ENCODE measurements around the gene CD80. TPM values are rescaled to one million over a fixed set of nuclear protein-coding genes. Genes with fewer than 3 reads are reported as not detected.
"Not testable (repeated sequence)": the region's sequence is repeated elsewhere in the genome, so short reads cannot be mapped to it uniquely, and the experiment has no call there.

CD80 gene
- total RNA-seq, 2 experiments from 2014 or later, result 27.1 to 29.5 TPM

GRCh38 chr3:119579366-119580066 is 20.1 kb upstream of the CD80 start, which contains the start of gene ADPRH:
Gene ADPRH (plus strand): TSS chr3:119579492. CDS start chr3:119582170, 2,678 bp downstream.
- Mint-ChIP-seq H3K36me3 (ENCODE audit: low read depth) (peaks cover 4% of the 10 kb centered on the region), H3K9me3 (no peaks in the 10 kb centered on the region), H3K27ac (peak within 1 kb of the TSS; percentile 83), H3K4me1 (peaks cover 36% of the 10 kb centered on the region), H3K27me3 (no peaks in the 10 kb centered on the region), H3K4me3 (peak within 1 kb of the TSS; percentile 87)
- POLR2A ChIA-PET, result interaction anchor here (1.3 to 3.9 kb wide), 9 partner anchors 8 to 116 kb away, joined by 3 to 31 read pairs (median 3); partner anchors contain the start of genes CD80, COX17, POGLUT1 and TMEM39A
- DNase-seq, result peak; percentile 68
- CTCF ChIA-PET, result interaction anchor here (0.9 to 4.8 kb wide), 3 partner anchors 20 to 22 kb away, joined by 3 to 21 read pairs (median 4); partner anchors contain the start of gene CD80

GRCh38 chr3:119575507-119575906 is 16.1 kb upstream of the CD80 start:
- CTCF ChIA-PET, result interaction anchor here (1.0 kb wide), 1 partner anchor 302 kb away, joined by 3 read pairs; no protein-coding TSS in a partner anchor
- Mint-ChIP-seq H3K27me3 (no peaks in the 10 kb centered on the region), H3K9me3 (no peaks in the 10 kb centered on the region), H3K4me3 (no peak overlapping the region), H3K4me1 (peaks cover 22% of the 10 kb centered on the region), H3K36me3 (ENCODE audit: low read depth) (no peaks in the 10 kb centered on the region), H3K27ac (no peak overlapping the region)
- POLR2A ChIA-PET, result no interaction called here
- DNase-seq, result no peak

GRCh38 chr3:119571688-119572087 is 12.3 kb upstream of the CD80 start:
- Mint-ChIP-seq H3K27ac (no peak overlapping the region), H3K4me3 (no peak overlapping the region), H3K4me1 (peaks cover 22% of the 10 kb centered on the region), H3K36me3 (ENCODE audit: low read depth) (peaks cover 9% of the 10 kb centered on the region), H3K27me3 (peaks cover 9% of the 10 kb centered on the region), H3K9me3 (peaks cover 4% of the 10 kb centered on the region)
- ChIA-PET CTCF (no interaction called here), POLR2A (interaction anchor here (1.2 kb wide), 1 partner anchor 9 kb away, joined by 3 read pairs; no protein-coding TSS in a partner anchor)
- no peak for DNase-seq

- Mint-ChIP-seq H3K4me3 (no peak overlapping the region), H3K4me1 (peaks cover 25% of the 10 kb centered on the region), H3K36me3 (ENCODE audit: low read depth) (peaks cover 9% of the 10 kb centered on the region), H3K27ac (no peak overlapping the region), H3K9me3 (peaks cover 4% of the 10 kb centered on the region), H3K27me3 (peaks cover 11% of the 10 kb centered on the region)
- POLR2A ChIA-PET, result interaction anchor here (1.2 kb wide), 1 partner anchor 9 kb away, joined by 3 read pairs; no protein-coding TSS in a partner anchor
- no peak for DNase-seq
- CTCF ChIA-PET, result no interaction called here
Observed at GRCh38 chr3:119571230-119571629, 11.8 kb upstream of the CD80 start.

GRCh38 chr3:119570229-119570628 is 10.8 kb upstream of the CD80 start:
- peaks cover 12% of the 10 kb centered on the region for H3K36me3 Mint-ChIP-seq (ENCODE audit: low read depth)
- ChIA-PET POLR2A (no interaction called here), CTCF (interaction anchor here (0.6 to 1.2 kb wide), 2 partner anchors 11 to 472 kb away, joined by 3 read pairs; partner anchors contain the start of gene CD80)

GRCh38 chr3:119569156-119569555 is 9.7 kb upstream of the CD80 start:
- POLR2A ChIA-PET, result no interaction called here
- H3K36me3 Mint-ChIP-seq (ENCODE audit: low read depth), result peaks cover 16% of the 10 kb centered on the region

More at GRCh38 chr3:119570229-119570628, 10.8 kb upstream of the CD80 start:
- Mint-ChIP-seq H3K4me3 (no peak overlapping the region), H3K4me1 (peaks cover 27% of the 10 kb centered on the region), H3K9me3 (peaks cover 4% of the 10 kb centered on the region), H3K27me3 (peaks cover 13% of the 10 kb centered on the region), H3K27ac (no peak overlapping the region)
- DNase-seq, result no peak

GRCh38 chr3:119563334-119563733 is 3.9 kb upstream of the CD80 start:
- DNase-seq, H3K4me3 Mint-ChIP-seq, H3K27me3 Mint-ChIP-seq, H3K27ac Mint-ChIP-seq, H3K9me3 Mint-ChIP-seq: not testable (repeated sequence)
- ChIA-PET POLR2A (interaction anchor here (0.8 to 2.0 kb wide), 4 partner anchors 65 to 269 kb away, joined by 3 to 8 read pairs (median 5); partner anchors contain the start of genes ARHGAP31, TIMMDC1 and TMEM39A), CTCF (interaction anchor here (1.2 to 1.5 kb wide), 2 partner anchors 14 to 118 kb away, joined by 4 to 5 read pairs; no protein-coding TSS in a partner anchor)
- peaks cover 16% of the 10 kb centered on the region for H3K36me3 Mint-ChIP-seq (ENCODE audit: low read depth)
- H3K4me1 Mint-ChIP-seq, result peaks cover 40% of the 10 kb centered on the region

More at GRCh38 chr3:119569156-119569555, 9.7 kb upstream of the CD80 start:
- CTCF ChIA-PET, result interaction anchor here (1.2 kb wide), 1 partner anchor 9 kb away, joined by 3 read pairs; the partner anchor contains the start of gene CD80
- Mint-ChIP-seq H3K27ac (no peak overlapping the region), H3K4me3 (no peak overlapping the region), H3K4me1 (peaks cover 20% of the 10 kb centered on the region), H3K9me3 (peaks cover 4% of the 10 kb centered on the region), H3K27me3 (peaks cover 13% of the 10 kb centered on the region)
- no peak for DNase-seq

- Mint-ChIP-seq H3K27ac (peak overlapping the region; percentile 87), H3K9me3 (no peaks in the 10 kb centered on the region), H3K4me1 (peaks cover 49% of the 10 kb centered on the region), H3K4me3 (peak overlapping the region; percentile 43), H3K27me3 (peaks cover 6% of the 10 kb centered on the region), H3K36me3 (ENCODE audit: low read depth) (peaks cover 19% of the 10 kb centered on the region)
- ChIA-PET POLR2A (interaction anchor here (0.8 to 2.0 kb wide), 4 partner anchors 64 to 268 kb away, joined by 3 to 8 read pairs (median 5); partner anchors contain the start of genes ARHGAP31, TIMMDC1 and TMEM39A), CTCF (interaction anchor here (1.2 to 1.5 kb wide), 2 partner anchors 15 to 118 kb away, joined by 4 to 5 read pairs; no protein-coding TSS in a partner anchor)
- DNase-seq, result peak; percentile 56
Observed at GRCh38 chr3:119562307-119562961, 3.0 kb upstream of the CD80 start.

- Mint-ChIP-seq H3K4me3 (no peak overlapping the region), H3K27ac (peak overlapping the region; percentile 80), H3K9me3 (no peaks in the 10 kb centered on the region), H3K36me3 (ENCODE audit: low read depth) (peaks cover 38% of the 10 kb centered on the region), H3K4me1 (peaks cover 63% of the 10 kb centered on the region), H3K27me3 (no peaks in the 10 kb centered on the region)
- ChIA-PET CTCF (interaction anchor here (0.7 to 4.3 kb wide), 13 partner anchors 10 to 135 kb away, joined by 3 to 21 read pairs (median 4); partner anchors contain the start of genes ADPRH, COX17 and TMEM39A), POLR2A (interaction anchor here (0.9 to 6.0 kb wide), 7 partner anchors 21 to 116 kb away, joined by 3 to 32 read pairs (median 27); partner anchors contain the start of genes ADPRH, COX17, TIMMDC1 and TMEM39A)
- DNase-seq, result no peak
Observed at GRCh38 chr3:119560160-119560559, 746 bp upstream of the CD80 start.

- POLR2A ChIA-PET, result interaction anchor here (1.0 to 6.0 kb wide), 11 partner anchors 14 to 535 kb away, joined by 3 to 32 read pairs (median 7); partner anchors contain the start of genes ADPRH, COX17, POGLUT1 and TIMMDC1
- H3K27ac Mint-ChIP-seq, result peak overlapping the region; percentile 80
- H3K27me3 Mint-ChIP-seq, result no peaks in the 10 kb centered on the region
- peak overlapping the region; percentile 70 for H3K4me3 Mint-ChIP-seq
- peaks cover 76% of the 10 kb centered on the region for H3K4me1 Mint-ChIP-seq
- peaks cover 48% of the 10 kb centered on the region for H3K36me3 Mint-ChIP-seq (ENCODE audit: low read depth)
- no peak for DNase-seq
- no peaks in the 10 kb centered on the region for H3K9me3 Mint-ChIP-seq
- CTCF ChIA-PET, result interaction anchor here (0.6 to 4.3 kb wide), 18 partner anchors 9 to 537 kb away, joined by 3 to 21 read pairs (median 4); partner anchors contain the start of genes ADPRH, COX17, TIMMDC1 and TMEM39A
Observed at GRCh38 chr3:119558626-119559317, 642 bp downstream of the CD80 start.

- Mint-ChIP-seq H3K9me3 (no peaks in the 10 kb centered on the region), H3K27me3 (no peaks in the 10 kb centered on the region), H3K4me1 (peaks cover 78% of the 10 kb centered on the region), H3K27ac (peak overlapping the region; percentile 80), H3K36me3 (ENCODE audit: low read depth) (peaks cover 54% of the 10 kb centered on the region), H3K4me3 (peak overlapping the region; percentile 70)
- ChIA-PET CTCF (interaction anchor here (0.6 to 4.3 kb wide), 6 partner anchors 19 to 118 kb away, joined by 3 to 18 read pairs (median 6); partner anchors contain the start of genes COX17, TIMMDC1 and TMEM39A), POLR2A (interaction anchor here (1.0 to 6.0 kb wide), 11 partner anchors 23 to 537 kb away, joined by 3 to 32 read pairs (median 8); partner anchors contain the start of genes ADPRH, COX17, POGLUT1 and TIMMDC1)
- DNase-seq, result peak; percentile 65
Observed at GRCh38 chr3:119557877-119558269, 1.5 kb downstream of the CD80 start.
